ENCODE measurements around the gene VKORC1L1. TPM values are rescaled to one million over a fixed set of nuclear protein-coding genes. Genes with fewer than 3 reads are reported as not detected.
"Not testable (repeated sequence)": the region's sequence is repeated elsewhere in the genome, so short reads cannot be mapped to it uniquely, and the experiment has no call there.

VKORC1L1 gene
- polyA plus RNA-seq, 1 donor from 2014 or later, result 18.2 TPM

GRCh38 chr7:65853892-65854291 is 19.0 kb upstream of the VKORC1L1 start:
- H4K20me1 ChIP-seq (ENCODE audit: insufficient read depth); H2AFZ ChIP-seq (ENCODE audit: low read depth, low read length); H3K27ac ChIP-seq (ENCODE audit: low read length); H3K79me2 ChIP-seq (replicated peaks; ENCODE audit: insufficient read depth, low read length); H3K4me2 ChIP-seq (ENCODE audit: low read length); H3K27me3 ChIP-seq (ENCODE audit: insufficient read depth, low read depth, low read length); H3K9me3 ChIP-seq (ENCODE audit: low read length); H3K9me2 ChIP-seq (ENCODE audit: insufficient read depth, low read length); H3K36me3 ChIP-seq (ENCODE audit: insufficient read depth, low read length); H3F3A ChIP-seq (ENCODE audit: insufficient read depth, low read length, poor library complexity, severe bottlenecking); H3K4me3 ChIP-seq (ENCODE audit: low read length); H3K9ac ChIP-seq (ENCODE audit: low read length): not testable (repeated sequence)

GRCh38 chr7:65857321-65857894 is 15.5 kb upstream of the VKORC1L1 start:
- H3F3A ChIP-seq (ENCODE audit: insufficient read depth, low read length, poor library complexity, severe bottlenecking); H3K79me2 ChIP-seq (replicated peaks; ENCODE audit: insufficient read depth, low read length); H3K4me3 ChIP-seq (ENCODE audit: low read length); H3K36me3 ChIP-seq (ENCODE audit: insufficient read depth, low read length); H3K9me2 ChIP-seq (ENCODE audit: insufficient read depth, low read length); H3K9ac ChIP-seq (ENCODE audit: low read length); H3K27me3 ChIP-seq (ENCODE audit: insufficient read depth, low read depth, low read length); H3K4me2 ChIP-seq (ENCODE audit: low read length); H2AFZ ChIP-seq (ENCODE audit: low read depth, low read length); H4K20me1 ChIP-seq (ENCODE audit: insufficient read depth); H3K27ac ChIP-seq (ENCODE audit: low read length); H3K9me3 ChIP-seq (ENCODE audit: low read length): not testable (repeated sequence)

- not testable (repeated sequence) for H3K4me2 ChIP-seq (ENCODE audit: low read length); H3K9me2 ChIP-seq (ENCODE audit: insufficient read depth, low read length); H3K9me3 ChIP-seq (ENCODE audit: low read length); H2AFZ ChIP-seq (ENCODE audit: low read depth, low read length); H4K20me1 ChIP-seq (ENCODE audit: insufficient read depth); H3F3A ChIP-seq (ENCODE audit: insufficient read depth, low read length, poor library complexity, severe bottlenecking); H3K9ac ChIP-seq (ENCODE audit: low read length); H3K4me3 ChIP-seq (ENCODE audit: low read length); H3K79me2 ChIP-seq (replicated peaks; ENCODE audit: insufficient read depth, low read length); H3K27ac ChIP-seq (ENCODE audit: low read length); H3K36me3 ChIP-seq (ENCODE audit: insufficient read depth, low read length); H3K27me3 ChIP-seq (ENCODE audit: insufficient read depth, low read depth, low read length)
These were observed 14.2 kb upstream of the VKORC1L1 start for GRCh38 chr7:65858660-65859059.

- not testable (repeated sequence) for H3K4me2 ChIP-seq (ENCODE audit: low read length); H3K9me3 ChIP-seq (ENCODE audit: low read length); H2AFZ ChIP-seq (ENCODE audit: low read depth, low read length); H3K9me2 ChIP-seq (ENCODE audit: insufficient read depth, low read length); H3K9ac ChIP-seq (ENCODE audit: low read length); H3K4me3 ChIP-seq (ENCODE audit: low read length); H3F3A ChIP-seq (ENCODE audit: insufficient read depth, low read length, poor library complexity, severe bottlenecking); H3K79me2 ChIP-seq (replicated peaks; ENCODE audit: insufficient read depth, low read length); H3K27me3 ChIP-seq (ENCODE audit: insufficient read depth, low read depth, low read length); H4K20me1 ChIP-seq (ENCODE audit: insufficient read depth); H3K36me3 ChIP-seq (ENCODE audit: insufficient read depth, low read length); H3K27ac ChIP-seq (ENCODE audit: low read length)
These were observed 6.6 kb upstream of the VKORC1L1 start for GRCh38 chr7:65866244-65866643.

- H3K36me3 ChIP-seq (ENCODE audit: insufficient read depth, low read length); H4K20me1 ChIP-seq (ENCODE audit: insufficient read depth); H3K9me3 ChIP-seq (ENCODE audit: low read length); H3K4me3 ChIP-seq (ENCODE audit: low read length); H3K9me2 ChIP-seq (ENCODE audit: insufficient read depth, low read length); H3F3A ChIP-seq (ENCODE audit: insufficient read depth, low read length, poor library complexity, severe bottlenecking); H3K9ac ChIP-seq (ENCODE audit: low read length); H3K27me3 ChIP-seq (ENCODE audit: insufficient read depth, low read depth, low read length); H3K79me2 ChIP-seq (replicated peaks; ENCODE audit: insufficient read depth, low read length); H3K4me2 ChIP-seq (ENCODE audit: low read length); H3K27ac ChIP-seq (ENCODE audit: low read length); H2AFZ ChIP-seq (ENCODE audit: low read depth, low read length): not testable (repeated sequence)
These were observed 5.2 kb upstream of the VKORC1L1 start for GRCh38 chr7:65867681-65868080.

GRCh38 chr7:65869312-65869711 is 3.6 kb upstream of the VKORC1L1 start:
- H3K4me3 ChIP-seq (ENCODE audit: low read length); H3K79me2 ChIP-seq (replicated peaks; ENCODE audit: insufficient read depth, low read length); H3K9ac ChIP-seq (ENCODE audit: low read length); H2AFZ ChIP-seq (ENCODE audit: low read depth, low read length); H3K4me2 ChIP-seq (ENCODE audit: low read length); H3K9me2 ChIP-seq (ENCODE audit: insufficient read depth, low read length); H3F3A ChIP-seq (ENCODE audit: insufficient read depth, low read length, poor library complexity, severe bottlenecking); H3K9me3 ChIP-seq (ENCODE audit: low read length); H3K27ac ChIP-seq (ENCODE audit: low read length); H3K36me3 ChIP-seq (ENCODE audit: insufficient read depth, low read length); H4K20me1 ChIP-seq (ENCODE audit: insufficient read depth); H3K27me3 ChIP-seq (ENCODE audit: insufficient read depth, low read depth, low read length): not testable (repeated sequence)

- not testable (repeated sequence) for H4K20me1 ChIP-seq (ENCODE audit: insufficient read depth); H3F3A ChIP-seq (ENCODE audit: insufficient read depth, low read length, poor library complexity, severe bottlenecking); H3K79me2 ChIP-seq (replicated peaks; ENCODE audit: insufficient read depth, low read length); H3K27me3 ChIP-seq (ENCODE audit: insufficient read depth, low read depth, low read length); H3K4me3 ChIP-seq (ENCODE audit: low read length); H2AFZ ChIP-seq (ENCODE audit: low read depth, low read length); H3K9me2 ChIP-seq (ENCODE audit: insufficient read depth, low read length); H3K9me3 ChIP-seq (ENCODE audit: low read length); H3K4me2 ChIP-seq (ENCODE audit: low read length); H3K9ac ChIP-seq (ENCODE audit: low read length); H3K36me3 ChIP-seq (ENCODE audit: insufficient read depth, low read length); H3K27ac ChIP-seq (ENCODE audit: low read length)
These were observed 1.4 kb upstream of the VKORC1L1 start for GRCh38 chr7:65871451-65871850.

- H4K20me1 ChIP-seq (ENCODE audit: insufficient read depth); H3K9me3 ChIP-seq (ENCODE audit: low read length); H3K4me2 ChIP-seq (ENCODE audit: low read length); H3K79me2 ChIP-seq (replicated peaks; ENCODE audit: insufficient read depth, low read length); H3K9me2 ChIP-seq (ENCODE audit: insufficient read depth, low read length); H3K27me3 ChIP-seq (ENCODE audit: insufficient read depth, low read depth, low read length); H3F3A ChIP-seq (ENCODE audit: insufficient read depth, low read length, poor library complexity, severe bottlenecking); H3K36me3 ChIP-seq (ENCODE audit: insufficient read depth, low read length): not testable (repeated sequence)
- Histone ChIP-seq H3K4me3 (ENCODE audit: low read length) (peak overlapping the region; percentile 73), H3K9ac (ENCODE audit: low read length) (peak overlapping the region; percentile 73), H2AFZ (ENCODE audit: low read depth, low read length) (peak overlapping the region; percentile 27), H3K27ac (ENCODE audit: low read length) (peak overlapping the region; percentile 49)
These were observed 814 bp downstream of the VKORC1L1 start for GRCh38 chr7:65873582-65874193.

Data from neural cell (in vitro differentiated cells).